HG02884 (cell line): ENCODE measurements around the gene KLHL26.

Experiments
- ATAC-seq: cut with Tn5 transposase; IDR thresholded peaks from one replicate; pipeline ENCODE4 v1.9.1; 2021; ENCODE audit warnings: mild to moderate bottlenecking, moderate library complexity; ENCODE audit not compliant: unreplicated experiment

Gene KLHL26

GRCh38 chr19:18601875-18602274 lies 35.0 kb upstream of the KLHL26 start:
- no peak for ATAC-seq

- ATAC-seq: no peak
Measured at GRCh38 chr19:18603255-18603957, 33.4 kb upstream of the KLHL26 start.

- ATAC-seq: no peak
Measured at GRCh38 chr19:18603958-18604819, 32.6 kb upstream of the KLHL26 start.

DNA sequence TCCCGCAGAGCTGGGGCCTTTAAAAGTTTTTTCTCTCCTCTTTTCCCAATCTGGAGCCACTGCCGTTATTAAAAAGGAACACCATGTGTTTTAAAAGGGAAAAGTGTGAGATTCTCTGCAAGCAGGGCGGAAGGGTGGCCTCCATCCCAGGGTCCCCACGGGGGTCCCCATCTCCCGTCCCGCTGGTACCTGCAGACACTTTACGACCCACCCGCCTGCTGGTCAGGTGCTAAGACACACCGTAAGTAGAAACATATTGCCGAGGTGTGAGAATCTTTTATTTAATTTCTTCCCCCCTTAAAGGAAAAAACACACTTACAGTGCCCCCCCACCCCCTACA lies 32.0 kb upstream of the KLHL26 start:
- no peak for ATAC-seq

- no peak for ATAC-seq
Measured at GRCh38 chr19:18605196-18605545, 31.7 kb upstream of the KLHL26 start.

GRCh38 chr19:18605546-18606280 lies 31.1 kb upstream of the KLHL26 start:
- no peak for ATAC-seq

DNA sequence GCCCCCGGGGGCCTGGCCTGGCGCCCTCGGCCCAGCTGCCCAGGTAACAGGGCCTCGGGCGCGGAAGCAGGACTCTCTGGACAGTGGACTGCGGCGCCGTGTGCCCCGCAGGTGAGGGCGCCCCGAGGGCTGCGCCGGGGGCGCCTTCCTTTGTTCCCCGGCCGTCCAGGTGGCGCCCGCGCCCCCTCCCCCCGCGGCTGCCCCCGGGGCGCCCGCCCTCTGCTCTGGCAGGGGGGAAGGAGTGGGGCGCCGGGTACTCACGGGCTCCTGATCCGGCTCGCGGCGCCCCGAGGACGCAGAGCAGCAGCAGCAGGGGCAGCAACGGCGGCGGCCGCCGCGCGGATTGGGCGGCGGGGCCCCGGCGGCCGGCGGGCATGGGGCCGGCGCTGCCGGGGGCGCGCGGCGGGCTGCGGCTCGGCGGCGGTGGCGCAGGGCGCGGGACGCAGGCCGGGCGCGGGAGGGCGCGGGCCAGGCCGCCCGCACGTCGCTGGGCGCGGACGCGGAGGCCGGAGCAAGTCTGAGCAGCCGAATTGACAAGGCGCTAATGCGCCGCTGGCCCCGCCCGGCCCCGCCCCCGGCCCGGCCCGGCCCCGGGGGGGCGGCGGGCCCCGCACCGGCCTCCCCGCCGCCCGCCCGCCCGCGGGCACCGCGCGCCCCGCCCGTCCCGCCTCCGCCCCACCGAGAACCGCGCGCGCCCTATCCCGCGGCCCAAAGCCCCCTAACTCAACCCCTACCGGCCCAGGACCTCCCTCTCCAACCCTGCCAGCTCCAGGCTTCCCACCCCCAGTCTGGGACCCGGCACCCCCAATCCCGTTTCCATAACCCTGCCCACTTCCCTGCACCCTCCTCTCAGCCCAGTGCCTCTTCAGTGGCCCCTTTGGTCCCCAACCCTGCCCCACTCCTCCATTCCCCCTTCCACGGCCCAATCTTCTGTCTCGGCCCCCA lies 30.3 kb upstream of the KLHL26 start, which contains the start of gene CRLF1:
Gene CRLF1 (minus strand): TSS at position 519 of the 945 bp plus-strand sequence. CDS start 143 bp downstream, at position 376.
- no peak for ATAC-seq

GRCh38 chr19:18607226-18608101 lies 29.4 kb upstream of the KLHL26 start:
- no peak for ATAC-seq

- no peak for ATAC-seq
Measured at GRCh38 chr19:18608102-18608804, 28.6 kb upstream of the KLHL26 start.

GRCh38 chr19:18608805-18609716 lies 27.8 kb upstream of the KLHL26 start:
- no peak for ATAC-seq

- ATAC-seq: no peak
Measured at GRCh38 chr19:18609717-18610051, 27.1 kb upstream of the KLHL26 start.

DNA sequence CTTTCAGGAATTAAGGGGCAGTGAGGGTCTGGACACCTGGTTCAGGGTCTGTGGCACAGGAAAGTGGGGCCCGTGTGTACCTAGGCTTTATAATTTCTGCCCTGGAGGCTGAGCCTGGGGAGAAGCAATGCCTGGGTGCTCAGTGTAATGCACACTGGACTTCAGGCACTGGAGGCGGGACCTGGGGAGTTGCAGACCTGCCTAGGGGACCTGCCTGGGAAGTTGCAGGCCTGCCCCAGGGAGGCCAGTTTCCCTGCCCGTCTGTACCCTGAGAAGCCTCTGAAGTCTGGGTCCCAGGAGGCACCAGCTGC lies 26.6 kb upstream of the KLHL26 start:
- no peak for ATAC-seq

DNA sequence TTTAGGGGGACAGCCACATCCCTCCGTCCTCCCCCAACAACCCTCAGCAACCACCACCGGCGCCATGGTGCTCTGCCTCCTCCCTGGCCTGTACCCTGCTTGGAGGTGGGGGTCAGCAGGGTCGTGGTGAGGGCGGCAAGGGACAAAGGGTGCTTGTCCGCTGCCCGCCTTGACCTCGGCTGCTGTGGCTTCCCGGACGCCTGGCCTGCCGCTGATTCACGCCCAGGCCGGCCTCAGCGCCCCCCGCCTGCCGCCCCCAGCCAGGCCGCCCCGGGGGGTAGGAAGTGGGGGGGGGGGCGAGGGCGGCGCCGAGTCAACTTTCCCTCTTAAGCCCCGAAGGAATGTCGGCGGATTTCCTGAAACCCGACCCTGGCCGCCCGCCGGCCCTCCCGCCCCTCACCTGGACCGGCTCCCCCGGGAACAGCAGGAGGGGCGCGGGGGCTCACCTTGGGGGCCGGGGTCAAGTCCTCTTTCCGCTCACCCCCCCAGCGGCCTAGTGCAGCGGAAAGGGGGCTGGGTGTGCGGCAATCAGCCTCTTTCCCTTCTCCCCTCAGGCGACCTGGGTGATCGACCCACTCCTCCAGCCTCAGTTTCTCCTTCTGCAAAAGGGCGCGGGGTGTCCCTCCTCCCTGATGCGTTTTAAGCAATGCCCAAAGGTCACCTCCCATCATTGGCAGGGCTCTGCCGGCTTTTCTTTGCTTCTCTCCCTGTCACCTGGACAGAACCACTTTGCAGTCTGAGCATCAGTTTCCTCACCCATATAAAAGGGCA lies 26.1 kb upstream of the KLHL26 start:
- ATAC-seq: no peak

- ATAC-seq: no peak
Measured at GRCh38 chr19:18611327-18612050, 25.3 kb upstream of the KLHL26 start.

DNA sequence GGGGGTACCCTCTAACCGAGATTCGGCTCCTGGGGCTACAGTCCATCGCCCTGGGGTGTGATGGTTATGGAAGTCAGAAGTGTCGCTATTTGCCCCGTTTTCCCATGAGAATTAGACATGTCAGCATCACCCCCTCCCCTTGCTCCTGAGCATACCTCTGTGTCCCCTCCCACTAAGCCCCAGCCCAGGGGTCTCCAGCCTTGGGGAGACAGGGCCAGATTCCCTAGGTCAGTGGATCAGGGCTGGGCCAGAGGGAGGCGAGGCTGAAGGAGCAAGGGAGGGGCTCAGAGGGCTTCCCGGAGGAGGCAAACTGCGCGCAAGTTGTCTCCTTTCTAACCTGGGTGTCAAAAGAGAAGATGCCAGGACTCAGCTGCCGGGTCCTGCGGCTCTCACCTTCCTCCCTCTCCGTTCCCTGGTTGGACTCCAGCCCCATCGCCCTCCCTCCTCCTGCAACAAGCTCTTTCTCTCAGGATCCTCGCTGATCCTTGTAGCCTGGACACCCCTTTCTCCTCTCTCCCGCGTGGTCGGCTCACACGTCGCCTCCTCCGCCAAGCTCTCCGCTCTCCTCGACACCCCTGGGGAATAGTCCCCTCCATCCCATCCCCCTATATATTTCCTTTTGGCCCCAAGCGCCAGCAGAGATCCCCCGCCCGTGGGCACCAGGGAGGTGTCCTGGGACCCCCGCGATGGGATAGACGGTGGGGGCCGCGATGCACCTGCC lies 24.6 kb upstream of the KLHL26 start:
- ATAC-seq: no peak
